Stimulated activated CD4-positive, alpha-beta T cell treated with anti-CD3 and anti-CD28 coated beads, Interleukin-15, amount 100 ng/mL, for 24 hours (primary cell): ENCODE data around the gene HOXD13.

ENCODE experiments used
- DNase-seq: peaks from one replicate; pipeline ENCODE4 v3.0.0-alpha.2; 2020

HOXD13 gene

DNA sequence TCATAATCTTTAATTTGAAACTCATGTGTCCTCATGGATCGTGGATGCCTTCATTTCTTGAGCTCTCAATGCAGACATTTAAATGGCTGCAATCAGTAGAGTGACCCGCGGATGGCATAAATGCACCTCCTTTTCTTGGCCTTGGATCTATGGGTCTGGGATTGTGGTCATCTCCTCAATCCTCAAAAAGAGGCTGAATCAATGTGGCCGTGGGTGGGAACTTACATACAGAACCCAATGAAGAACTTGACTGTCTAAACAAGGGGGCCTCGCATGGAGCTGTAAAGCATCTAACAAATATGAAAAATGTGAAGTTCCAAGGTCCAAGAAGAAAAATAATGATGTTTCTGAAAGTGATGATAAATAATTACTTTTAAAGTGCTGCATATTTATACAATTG lies 2.9 kb downstream of the HOXD13 start:
- no peak for DNase-seq

DNA sequence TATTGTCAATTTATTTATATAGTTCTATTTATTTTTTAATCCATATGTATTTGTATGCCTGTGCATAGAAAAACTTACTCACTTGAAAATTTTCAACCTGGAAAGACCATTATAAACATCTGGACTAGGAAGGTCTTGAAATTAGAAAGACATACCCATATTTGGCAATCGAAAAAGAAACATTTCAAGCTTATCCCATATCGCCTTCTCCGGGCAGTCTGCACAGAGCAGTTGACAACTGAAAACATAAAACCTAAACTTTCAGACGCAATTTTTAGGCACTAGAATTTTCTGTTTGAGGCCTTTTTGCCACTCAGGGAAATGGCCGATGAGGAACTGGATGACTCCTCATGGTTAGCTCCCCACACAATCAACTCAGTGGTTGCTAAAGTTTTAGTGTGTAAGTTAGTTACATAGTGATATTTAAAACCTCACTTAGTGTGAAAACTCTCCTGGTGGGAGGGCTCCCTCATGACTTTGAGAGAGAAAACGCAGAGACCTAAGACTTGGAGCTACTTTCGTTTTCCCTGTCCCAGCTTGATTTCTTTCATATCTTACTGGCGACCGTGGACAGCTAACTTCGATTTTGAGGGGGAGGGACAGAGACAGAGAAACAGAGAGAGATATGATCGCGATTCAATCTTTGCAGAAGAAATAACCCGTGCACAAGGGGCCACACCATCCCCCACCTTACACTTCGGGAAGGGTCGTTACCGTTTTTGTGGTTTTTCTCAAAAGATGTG lies 3.9 kb downstream of the HOXD13 start:
- no peak for DNase-seq

DNA sequence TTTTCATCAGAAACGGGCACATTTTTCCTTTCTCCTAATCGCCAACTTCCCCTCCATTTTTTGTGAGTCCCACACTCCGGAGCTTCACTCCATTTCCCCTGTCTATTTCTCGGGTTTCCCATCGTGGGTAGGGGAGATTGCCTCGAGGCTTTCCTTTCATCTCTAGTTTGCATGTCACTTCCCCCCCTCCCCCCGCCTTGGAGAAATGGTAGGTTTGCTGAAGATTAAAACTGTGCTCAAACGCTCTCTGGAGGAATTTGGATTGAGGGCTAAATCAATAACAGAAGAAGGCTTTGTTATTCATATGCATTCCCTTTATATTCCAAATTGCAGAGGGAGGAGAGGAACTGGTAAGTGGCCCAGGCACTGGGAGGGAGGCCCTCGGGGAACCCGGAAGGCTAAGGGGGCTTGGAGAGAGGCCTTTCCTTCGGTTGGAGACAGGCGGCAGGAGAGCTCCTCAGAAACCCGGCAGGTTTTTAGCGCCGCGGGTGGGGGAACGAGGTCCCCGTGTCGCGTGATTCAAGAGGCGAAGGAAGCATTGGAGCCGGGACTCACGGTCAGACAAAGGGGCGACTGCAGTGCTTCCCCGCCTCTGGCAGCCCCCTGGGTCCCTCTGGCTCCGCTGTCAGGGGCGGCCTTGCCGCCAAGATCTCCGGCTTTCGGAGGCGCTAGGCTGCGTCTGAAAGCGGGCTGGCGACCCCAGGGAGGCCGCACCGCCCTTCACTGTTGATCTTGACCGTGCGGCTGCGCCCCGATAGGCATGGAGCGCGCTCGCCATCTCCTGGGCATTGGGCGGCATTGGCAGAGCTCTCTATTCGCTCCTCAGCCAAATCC lies 4.7 kb downstream of the HOXD13 start:
- peak; percentile 74 for DNase-seq

DNA sequence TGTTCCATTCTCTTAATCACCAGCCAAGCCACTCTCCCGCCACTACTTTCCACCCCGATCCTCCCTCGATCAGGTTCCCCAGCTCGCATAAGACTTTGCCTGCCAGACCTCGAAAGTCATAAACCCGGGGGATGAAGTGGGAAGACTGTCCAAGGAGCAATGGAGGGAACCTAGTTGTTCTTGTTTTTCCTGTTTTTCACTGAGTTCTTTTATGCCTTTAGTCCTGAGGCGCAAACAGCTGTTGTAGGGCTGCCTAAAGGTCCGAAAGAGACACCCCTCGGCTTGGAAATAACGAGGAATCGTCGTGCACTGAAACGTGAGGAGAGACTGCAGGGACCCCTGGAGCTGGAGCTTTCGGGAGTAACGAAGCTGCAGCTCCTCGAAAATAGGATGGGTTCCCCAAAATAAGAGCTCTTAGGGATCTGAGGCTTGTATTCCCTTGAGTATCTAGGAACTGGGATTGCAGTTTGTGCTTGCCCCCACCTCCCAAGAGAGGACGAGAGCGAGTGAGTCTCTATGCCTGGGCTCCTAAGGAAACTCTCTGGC lies 5.4 kb downstream of the HOXD13 start:
- DNase-seq, result no peak

DNA sequence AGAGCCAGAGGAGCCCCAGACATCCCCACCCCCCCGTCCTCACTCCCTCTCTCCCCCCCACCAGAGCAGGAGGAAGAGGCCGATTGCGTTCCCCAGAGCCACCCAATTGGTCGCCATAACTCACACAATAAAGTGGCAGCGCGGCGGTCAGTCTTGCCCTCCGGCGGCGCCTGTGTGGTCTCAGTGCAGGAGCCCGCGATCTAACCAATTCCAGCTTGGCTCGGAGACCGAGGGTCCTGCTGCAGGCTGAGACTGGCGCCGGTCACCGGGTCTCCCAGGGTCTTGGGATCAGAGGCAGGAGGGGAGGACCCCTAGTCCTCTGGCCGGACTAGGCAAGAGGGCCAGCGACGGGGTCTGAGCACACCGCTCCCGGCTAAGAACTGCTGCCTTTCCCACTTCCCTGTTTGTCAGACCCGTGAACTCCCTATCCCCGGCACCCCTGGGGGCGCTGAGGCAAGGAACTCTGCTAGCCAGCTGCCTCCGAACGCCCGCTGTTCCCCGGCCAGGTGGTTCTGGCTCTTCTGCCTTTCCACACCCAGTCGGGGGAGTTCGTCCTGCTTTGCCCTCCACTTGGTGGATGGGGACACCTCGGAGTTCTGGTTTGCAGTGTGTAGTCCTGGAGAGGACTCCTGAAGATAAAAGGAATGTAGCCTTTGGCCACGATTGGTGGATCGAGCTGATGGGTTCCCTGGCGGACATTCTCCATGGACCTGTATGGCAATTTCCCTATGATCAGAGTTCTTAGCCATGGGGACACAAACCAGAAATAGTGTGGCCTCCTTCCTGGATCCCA lies 6.0 kb downstream of the HOXD13 start:
- DNase-seq, result no peak

DNA sequence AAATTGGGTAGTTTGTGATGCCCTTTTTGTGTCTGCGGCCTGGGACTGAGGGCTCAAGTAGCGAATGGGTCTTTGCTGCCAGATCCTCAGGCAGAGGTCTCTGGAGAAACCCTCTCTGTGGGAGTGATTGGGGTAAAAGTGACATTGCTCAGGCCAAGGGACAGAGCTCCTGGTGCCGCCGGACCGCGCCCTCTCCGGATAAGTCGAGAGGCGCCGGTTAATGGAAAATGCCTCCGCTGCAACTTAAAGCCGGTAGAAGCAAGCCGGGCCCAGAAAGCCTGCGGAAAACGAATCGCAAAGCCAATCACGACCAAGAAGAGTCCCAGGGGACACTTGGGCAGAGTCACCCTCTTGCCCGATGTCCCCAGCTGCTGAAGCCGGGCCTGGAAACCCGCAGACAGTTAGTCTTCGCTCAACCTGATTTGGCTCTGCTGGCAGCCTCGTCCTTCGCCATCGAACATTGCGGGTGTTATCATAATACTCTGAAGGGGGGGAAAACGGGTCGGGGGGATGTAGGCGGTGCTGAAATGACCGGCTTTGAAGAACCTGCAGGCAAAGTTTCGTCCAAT lies 6.7 kb downstream of the HOXD13 start:
- DNase-seq, result no peak

DNA sequence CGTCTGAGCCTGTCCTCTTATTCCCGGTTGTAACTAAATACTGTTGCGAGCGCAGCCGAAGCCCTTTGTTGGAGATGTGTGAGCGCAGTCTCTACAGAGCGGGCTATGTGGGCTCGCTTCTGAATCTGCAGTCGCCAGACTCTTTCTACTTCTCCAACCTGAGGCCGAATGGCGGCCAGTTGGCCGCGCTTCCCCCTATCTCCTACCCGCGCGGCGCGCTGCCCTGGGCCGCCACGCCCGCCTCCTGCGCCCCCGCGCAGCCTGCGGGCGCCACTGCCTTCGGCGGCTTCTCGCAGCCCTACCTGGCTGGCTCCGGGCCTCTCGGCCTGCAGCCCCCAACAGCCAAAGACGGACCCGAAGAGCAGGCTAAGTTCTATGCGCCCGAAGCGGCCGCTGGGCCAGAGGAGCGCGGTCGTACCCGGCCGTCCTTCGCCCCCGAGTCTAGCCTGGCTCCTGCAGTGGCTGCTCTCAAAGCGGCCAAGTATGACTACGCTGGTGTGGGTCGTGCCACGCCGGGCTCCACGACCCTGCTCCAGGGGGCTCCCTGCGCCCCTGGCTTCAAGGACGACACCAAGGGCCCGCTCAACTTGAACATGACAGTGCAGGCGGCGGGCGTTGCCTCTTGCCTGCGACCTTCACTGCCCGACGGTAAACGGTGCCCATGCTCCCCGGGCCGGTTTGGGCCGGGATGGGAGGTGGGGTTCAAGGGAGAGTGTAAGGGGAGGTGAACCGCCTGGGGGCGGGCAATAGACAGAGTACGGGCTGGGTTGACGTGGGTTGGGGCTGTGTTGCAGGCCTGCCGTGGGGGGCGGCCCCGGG lies 7.4 kb downstream of the HOXD13 start, which contains the start of gene HOXD12:
HOXD12 (plus strand) TSS at position 68 of the 819 bp plus-strand sequence; CDS start at position 75, 7 bp downstream.
- DNase-seq, result no peak

DNA sequence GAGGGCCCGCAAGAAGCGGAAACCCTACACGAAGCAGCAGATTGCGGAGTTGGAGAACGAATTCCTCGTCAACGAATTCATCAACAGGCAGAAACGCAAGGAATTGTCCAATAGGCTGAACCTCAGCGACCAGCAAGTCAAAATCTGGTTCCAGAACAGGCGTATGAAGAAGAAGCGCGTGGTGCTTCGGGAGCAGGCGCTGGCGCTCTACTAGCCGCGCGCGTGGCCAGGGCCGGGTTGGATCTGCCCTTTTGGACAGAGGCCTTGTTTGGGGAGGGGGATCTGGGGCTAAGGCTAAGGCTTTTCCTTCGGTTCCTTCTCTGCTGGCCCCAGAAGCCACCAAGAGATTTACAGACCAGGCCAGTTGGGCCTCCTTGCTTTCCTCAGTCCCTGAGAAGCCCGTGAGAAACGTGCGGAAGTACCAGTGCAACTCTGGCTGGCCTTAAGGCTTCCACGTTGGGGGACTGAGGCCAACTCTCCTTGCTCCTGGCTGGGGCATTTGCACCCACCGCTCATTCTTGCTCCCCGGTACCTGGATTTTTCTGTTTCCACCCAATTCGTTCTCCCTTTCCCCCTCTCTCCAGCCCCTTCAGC lies 8.1 kb downstream of the HOXD13 start:
- DNase-seq, result no peak

DNA sequence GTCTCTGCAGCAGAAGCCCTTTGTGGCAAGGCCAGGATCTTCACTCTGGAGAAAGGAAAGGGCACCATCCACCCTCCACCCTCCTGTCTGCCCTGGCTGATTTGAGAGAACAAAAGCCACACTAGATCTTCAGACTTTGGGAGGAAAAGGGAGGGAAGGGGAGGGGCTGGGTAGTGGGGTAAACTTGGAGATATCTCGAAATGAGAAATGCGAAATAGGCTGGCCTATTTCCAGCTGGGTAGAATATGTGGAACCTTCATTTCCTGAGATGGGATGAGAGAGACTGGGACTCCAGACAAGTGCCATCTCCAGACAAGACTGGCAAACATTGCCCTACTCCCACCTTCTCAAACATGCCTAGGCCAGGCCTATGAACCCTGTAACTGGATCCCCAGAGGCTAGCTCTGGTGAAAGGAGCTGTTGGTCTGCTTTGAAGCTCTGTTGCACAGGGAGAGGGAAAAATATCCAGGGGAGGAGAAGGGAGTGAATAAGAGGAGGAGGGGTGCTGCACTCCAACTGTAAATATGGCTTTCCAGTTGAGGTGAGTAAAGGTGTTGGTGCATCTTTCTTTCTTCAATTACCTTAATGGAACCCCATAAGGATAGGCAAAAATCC lies 8.8 kb downstream of the HOXD13 start:
- DNase-seq, result no peak

DNA sequence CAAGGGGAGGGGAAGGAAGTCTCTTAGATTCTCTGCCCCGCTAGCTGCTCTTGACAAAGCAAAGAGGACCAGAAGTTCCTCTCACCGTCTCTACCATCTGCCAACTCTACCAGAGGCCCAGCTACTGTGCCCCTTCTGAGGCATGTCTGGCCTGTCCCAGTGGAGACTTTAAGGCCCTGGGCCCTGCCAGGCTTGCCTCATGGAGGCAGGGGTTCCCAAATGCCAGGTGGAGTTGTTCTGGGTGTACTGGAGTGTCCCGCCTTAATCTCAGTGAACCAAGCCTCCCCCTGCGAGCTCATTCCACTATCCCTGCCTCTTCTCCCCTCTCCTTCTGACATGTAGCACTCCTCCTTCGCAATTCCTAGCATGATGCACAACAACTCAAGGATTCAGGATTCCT lies 9.3 kb downstream of the HOXD13 start:
- DNase-seq, result no peak

DNA sequence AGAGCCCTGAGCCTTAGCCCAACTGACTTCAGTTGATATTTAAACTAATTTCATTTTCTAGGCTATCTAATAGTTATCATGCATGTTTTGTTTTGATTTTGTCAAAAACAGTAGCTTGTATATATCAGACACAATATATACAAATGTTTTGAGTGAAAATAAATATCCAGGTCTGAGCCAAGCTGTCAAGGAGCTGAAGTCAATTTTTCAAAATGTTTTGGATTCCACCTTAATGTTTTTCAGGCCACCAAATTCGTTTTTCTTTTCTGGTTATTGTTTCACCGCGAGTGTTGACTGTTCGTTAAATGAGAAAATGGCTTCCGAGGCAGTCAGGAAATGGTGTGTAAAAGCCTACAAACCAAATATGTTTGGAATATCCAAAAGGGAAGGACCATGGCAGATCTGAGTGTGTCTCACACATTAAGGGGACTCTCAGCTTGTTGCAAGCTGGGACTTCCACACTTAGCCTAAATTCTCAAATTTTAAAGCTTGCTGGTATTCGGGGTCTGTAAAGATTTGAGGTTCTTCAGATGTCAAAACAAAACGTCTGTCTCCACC lies 9.9 kb downstream of the HOXD13 start:
- no peak for DNase-seq

DNA sequence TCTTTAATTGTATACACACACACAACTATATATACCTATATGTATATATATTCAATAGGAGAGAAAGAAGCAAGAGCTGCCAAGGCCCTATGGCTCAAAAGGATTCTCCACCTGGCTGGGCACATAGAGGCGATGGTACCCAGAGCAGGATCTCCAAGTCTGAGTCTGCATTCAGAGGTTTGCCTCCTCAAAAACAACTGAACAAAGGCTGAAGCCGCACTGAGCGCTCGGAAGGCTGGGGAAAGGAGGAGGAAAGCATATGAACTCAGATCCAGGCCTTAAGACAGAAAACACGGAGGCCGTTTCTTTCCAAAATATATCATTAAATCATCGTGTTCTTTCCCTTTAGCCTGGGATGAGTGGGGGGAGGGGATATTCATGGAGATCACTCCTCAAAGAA lies 10.7 kb downstream of the HOXD13 start:
- DNase-seq, result no peak

DNA sequence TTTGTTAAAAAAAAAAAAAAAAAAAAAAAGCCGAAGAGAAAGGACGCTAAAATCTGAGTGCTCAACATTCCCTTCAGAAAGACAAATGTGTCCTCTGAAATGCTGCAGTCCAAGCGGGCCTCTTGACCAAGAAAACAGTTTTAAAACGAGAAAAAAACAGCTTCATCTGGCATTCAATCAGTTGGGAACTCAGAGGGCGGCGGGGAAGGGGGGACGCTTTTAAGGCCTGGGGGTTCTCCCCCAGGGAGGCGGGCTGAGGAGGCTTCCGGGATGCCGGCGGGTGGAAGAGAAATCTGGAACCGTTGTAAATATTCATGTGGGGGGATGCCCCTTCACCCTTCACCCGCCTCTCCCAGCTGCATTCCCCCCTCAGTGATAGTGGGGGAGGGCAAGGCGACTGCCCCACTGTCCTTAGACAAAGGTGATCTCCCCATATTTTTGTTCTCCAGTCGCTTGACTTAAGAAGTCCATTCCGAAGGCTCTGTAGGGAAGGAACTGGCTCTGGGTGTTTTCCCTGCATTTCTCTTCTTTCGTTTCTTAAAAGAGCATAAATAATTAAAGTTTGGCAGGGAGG lies 11.3 kb downstream of the HOXD13 start:
- no peak for DNase-seq

DNA sequence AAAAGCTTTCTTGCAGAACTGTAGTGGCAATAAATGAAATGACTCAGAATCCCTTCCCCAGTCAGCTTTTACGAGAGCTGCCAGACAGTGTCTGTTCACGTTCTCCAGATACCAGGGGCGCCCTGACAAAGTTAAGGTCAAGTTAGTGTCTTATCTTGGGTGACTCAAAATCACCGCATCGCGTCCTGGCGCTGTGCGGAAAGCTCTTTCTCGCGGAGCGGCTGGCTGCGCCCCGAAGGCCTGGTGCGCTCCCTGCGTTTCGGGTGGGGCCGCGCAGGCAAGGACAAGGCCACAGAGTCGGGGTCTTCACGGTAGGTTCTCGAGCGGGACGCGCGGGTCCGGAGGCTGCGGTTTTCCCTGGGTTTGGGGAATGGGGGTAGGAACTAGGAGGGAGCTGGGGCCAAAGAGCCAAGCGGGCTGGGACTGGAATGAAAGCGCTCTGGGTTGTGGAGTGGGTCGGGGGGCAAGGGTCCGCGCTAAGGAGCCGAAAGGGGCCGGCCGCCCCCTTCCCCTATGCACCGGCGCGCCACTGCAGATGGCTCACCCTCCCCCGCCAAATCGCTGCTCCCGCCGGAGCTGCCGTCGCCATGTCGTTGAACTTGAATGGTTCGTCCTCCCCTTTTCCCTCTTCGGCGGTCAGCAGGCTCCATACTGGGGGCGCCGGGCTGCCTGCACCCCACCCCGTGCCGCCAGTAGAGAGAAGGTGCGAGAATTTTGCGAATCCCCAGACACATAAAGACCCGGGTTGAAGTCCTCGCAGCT lies 12.0 kb downstream of the HOXD13 start:
- no peak for DNase-seq

DNA sequence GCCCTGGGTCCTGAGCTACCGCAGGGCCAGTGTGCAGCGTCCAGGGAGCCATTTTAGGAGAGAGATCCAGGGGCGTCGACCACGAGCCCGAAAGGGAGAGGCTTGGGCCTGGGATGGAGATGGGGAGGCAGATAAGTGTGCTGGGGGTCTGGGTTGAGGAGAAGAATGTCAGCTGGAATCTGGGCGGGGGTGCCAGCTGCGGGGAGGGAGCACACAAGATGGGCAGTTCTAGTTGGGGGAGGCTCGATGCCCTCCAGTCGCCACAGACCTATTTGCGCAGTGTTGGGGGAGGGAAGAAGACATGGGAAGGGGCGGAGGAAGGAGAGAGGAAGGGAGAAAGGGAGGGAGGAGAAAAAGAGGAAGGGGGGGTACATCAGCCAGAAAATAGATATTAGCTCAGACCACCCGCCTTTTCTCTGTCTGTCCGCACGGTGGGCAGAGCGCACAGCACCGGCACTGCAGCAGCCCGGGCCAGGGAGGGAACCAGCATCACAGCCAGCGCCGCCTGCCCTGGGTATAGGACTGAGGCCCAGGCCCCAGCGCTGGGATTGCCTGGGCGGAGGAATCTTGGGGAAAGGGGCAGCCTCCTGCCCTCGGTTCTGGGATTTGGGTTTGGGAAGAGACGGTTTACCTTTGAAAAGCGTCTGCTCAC lies 12.7 kb downstream of the HOXD13 start:
- no peak for DNase-seq

DNA sequence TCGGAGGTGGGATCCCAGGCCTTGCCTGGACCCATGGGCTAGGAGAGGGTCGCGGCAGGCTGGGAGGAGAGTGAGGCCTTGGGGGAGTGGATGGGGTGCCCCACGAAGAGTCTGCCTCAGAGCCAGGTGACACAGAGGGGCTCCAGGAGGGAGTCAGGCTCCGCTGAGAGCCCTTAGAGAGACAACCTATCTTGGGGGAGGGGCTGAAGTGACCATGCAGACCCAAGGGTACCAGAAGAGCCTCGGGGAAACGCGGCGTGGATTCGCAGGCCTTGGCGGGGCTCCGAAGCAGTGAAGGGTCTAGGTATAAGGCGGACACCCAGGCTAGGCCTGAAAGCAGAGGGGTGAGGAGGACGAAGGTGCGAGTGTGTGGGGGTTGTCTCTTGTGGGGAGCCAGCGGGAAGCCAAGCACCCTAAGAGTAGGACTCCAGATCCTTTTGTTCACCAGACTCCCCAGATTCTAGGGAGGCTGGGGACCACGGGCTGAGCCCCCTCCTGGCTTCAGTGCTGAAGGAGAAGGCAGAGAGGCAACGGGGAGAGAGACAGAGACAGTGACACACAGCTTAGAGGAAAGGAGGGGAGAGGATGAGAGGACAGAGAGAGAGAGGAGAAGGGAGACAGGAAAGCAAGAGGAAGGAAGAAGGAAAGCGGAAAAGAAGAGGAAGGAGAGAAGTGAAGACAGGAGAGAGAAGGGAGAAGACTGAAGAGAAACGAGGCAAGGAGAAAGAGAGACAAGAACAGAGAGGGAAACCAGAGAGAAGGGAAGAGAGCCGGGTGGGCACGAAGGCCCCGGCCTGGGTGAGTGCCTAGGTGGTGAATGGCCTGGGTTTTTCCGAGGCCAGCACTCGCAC lies 13.4 kb downstream of the HOXD13 start:
- DNase-seq, result no peak

DNA sequence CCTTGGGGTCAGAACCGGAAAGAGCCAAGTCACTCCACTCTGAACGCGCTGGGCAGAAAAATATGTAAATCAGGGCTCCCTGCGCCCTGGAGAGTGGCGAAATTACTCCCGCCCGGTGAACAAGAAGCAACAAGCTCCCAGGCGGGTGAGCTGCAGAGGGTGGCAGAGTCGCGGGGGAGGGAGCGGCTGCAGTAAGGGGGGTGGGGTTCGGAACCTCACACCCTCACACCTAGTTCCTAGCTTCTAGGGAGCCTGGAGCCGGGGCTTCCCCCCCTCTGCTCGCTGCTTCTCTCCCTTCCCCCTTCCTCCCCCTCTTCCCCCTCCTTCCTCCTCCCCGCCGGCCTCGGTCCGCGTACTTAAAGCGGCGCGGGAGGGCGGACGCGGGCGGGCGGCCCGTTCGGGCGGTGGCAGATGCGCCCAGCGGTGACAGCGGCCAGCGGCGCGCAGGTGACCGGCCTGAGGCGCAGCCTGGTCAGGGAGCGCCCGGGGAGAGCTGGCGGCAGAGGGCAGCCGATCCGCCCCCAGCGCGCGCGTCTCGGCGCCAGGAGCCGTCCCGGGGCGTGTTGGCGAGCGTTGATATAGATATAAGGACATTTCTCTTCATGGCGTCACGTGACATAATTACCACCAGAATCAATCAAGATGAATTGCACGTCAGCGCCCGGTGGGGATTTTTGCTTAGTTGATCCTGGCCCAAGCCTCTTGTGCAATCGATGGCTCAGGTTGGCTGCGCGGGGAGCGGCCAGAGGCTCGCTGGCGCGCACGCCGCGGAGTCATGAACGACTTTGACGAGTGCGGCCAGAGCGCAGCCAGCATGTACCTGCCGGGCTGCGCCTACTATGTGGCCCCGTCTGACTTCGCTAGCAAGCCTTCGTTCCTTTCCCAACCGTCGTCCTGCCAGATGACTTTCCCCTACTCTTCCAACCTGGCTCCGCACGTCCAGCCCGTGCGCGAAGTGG lies 14.3 kb downstream of the HOXD13 start, which contains the start of gene HOXD11:
HOXD11 (plus strand) TSS at position 700 of the 959 bp plus-strand sequence; CDS start at position 776, 76 bp downstream.
- DNase-seq, result no peak
